ENCODE results near the gene ESYT2. TPM values are rescaled to one million over a fixed set of nuclear protein-coding genes. Genes with fewer than 3 reads are reported as not detected.

ESYT2 gene
- total and polyA plus RNA-seq, 9 of the 15 experiments (the other 6 are each of a cell fraction or from before 2014, with no cell fraction given), result 5.8 to 86.9 (median 64.7) TPM

DNA sequence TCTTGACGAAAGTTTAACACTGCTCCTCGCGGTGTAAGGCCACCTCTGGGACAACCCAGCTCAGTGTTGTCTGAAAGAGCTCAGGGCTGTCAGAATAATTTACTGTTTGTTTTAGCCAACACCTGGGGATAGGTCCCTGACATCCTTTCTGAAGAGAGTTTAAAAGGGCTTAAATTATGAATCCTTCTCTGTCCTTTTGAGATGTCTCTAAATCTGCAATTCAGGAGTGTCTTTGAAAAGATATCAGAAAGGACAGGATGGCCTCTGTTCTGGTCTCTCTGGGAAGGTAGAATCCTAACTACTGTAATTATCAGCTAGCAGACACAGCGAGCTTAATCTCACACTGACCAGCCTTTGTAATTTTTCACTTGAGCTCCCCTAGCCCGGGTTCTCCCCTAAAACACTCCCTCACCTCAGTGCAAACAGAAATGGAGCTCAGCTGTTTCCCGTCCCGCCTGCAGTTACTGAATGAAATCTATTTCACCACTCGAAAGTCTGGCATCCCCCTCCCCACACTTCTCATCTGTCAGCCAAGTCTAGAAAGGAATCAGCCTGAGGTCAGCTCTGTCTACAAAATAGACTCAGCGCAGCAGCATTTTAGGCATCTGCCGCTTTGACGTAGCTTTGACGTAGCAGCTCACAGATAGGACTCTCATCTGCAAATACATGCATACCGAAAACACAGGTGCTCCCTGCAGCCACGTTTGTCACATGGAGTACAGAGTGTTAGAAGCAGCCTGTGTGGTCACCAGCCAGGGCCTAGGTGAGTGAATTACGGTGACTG is 31.9 kb upstream of the ESYT2 start (continued):
- TF ChIP-seq, protein P1, sequence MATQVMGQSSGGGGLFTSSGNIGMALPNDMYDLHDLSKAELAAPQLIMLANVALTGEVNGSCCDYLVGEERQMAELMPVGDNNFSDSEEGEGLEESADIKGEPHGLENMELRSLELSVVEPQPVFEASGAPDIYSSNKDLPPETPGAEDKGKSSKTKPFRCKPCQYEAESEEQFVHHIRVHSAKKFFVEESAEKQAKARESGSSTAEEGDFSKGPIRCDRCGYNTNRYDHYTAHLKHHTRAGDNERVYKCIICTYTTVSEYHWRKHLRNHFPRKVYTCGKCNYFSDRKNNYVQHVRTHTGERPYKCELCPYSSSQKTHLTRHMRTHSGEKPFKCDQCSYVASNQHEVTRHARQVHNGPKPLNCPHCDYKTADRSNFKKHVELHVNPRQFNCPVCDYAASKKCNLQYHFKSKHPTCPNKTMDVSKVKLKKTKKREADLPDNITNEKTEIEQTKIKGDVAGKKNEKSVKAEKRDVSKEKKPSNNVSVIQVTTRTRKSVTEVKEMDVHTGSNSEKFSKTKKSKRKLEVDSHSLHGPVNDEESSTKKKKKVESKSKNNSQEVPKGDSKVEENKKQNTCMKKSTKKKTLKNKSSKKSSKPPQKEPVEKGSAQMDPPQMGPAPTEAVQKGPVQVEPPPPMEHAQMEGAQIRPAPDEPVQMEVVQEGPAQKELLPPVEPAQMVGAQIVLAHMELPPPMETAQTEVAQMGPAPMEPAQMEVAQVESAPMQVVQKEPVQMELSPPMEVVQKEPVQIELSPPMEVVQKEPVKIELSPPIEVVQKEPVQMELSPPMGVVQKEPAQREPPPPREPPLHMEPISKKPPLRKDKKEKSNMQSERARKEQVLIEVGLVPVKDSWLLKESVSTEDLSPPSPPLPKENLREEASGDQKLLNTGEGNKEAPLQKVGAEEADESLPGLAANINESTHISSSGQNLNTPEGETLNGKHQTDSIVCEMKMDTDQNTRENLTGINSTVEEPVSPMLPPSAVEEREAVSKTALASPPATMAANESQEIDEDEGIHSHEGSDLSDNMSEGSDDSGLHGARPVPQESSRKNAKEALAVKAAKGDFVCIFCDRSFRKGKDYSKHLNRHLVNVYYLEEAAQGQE (IDR thresholded peaks at IDR 0.05; ENCODE audit: borderline replicate concordance), result no peak
- TF ChIP-seq, protein P1 (CRISPR knock-in tag; IDR thresholded peaks at IDR 0.05; ENCODE audit: low read depth), result 0 out of 2 replicates have a peak, but pooled peaks have one; percentile 32
- TF ChIP-seq POLR3G (IDR thresholded peaks at IDR 0.05; ENCODE audit: extremely low read depth, insufficient read length, insufficient replicate concordance) (no peak), PTTG1 (tag; IDR thresholded peaks at IDR 0.05; ENCODE audit: low read depth) (no peak), HEY1 (CRISPR knock-in tag; IDR thresholded peaks at IDR 0.05; ENCODE audit: borderline replicate concordance) (no peak), ZNF324 (CRISPR knock-in tag; IDR thresholded peaks at IDR 0.05) (no peak), DMBX1 (CRISPR knock-in tag; IDR thresholded peaks at IDR 0.05; ENCODE audit: borderline replicate concordance) (0 out of 2 replicates have a peak, but pooled peaks have one; percentile 35), SMC3 (conservative IDR thresholded peaks at IDR 0.05; ENCODE audit: insufficient read depth, low read depth, low read length) (no peak), ZNF239 (CRISPR knock-in tag; IDR thresholded peaks at IDR 0.05) (no peak), PTBP1 (IDR thresholded peaks at IDR 0.05; ENCODE audit: low read depth, low read length) (no peak), RNF2 (IDR thresholded peaks at IDR 0.05) (no peak)
- TF ChIP-seq, protein P2, sequence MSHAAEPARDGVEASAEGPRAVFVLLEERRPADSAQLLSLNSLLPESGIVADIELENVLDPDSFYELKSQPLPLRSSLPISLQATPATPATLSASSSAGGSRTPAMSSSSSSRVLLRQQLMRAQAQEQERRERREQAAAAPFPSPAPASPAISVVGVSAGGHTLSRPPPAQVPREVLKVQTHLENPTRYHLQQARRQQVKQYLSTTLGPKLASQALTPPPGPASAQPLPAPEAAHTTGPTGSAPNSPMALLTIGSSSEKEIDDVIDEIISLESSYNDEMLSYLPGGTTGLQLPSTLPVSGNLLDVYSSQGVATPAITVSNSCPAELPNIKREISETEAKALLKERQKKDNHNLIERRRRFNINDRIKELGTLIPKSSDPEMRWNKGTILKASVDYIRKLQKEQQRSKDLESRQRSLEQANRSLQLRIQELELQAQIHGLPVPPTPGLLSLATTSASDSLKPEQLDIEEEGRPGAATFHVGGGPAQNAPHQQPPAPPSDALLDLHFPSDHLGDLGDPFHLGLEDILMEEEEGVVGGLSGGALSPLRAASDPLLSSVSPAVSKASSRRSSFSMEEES (CRISPR knock-in tag; IDR thresholded peaks at IDR 0.05), result no peak; the same call in 1 of the 2 replicates

Data from K562 (cell line).